WI38 (cell line): ENCODE results near the gene MYL4.
"Not testable (repeated sequence)": the region's sequence is repeated elsewhere in the genome, so short reads cannot be mapped to it uniquely, and the experiment has no call there.

Source experiments
- H3K4me3 ChIP-seq: 2 replicates; pipeline ENCODE4 v1.5.1; 2011; ENCODE audit warnings: low read depth, mild to moderate bottlenecking, control low read depth, low read length
- TF ChIP-seq, protein P1 (sequence below): IDR thresholded peaks from 2 replicates; pipeline ENCODE4 v1.5.1; 2012; ENCODE audit warnings: low read depth, mild to moderate bottlenecking, control low read depth, low read length

Gene MYL4

GRCh38 chr17:47218896-47219430, 9.8 kb downstream of the MYL4 start:
- H3K4me3 ChIP-seq, result no peak overlapping the region
- TF ChIP-seq, protein P1, sequence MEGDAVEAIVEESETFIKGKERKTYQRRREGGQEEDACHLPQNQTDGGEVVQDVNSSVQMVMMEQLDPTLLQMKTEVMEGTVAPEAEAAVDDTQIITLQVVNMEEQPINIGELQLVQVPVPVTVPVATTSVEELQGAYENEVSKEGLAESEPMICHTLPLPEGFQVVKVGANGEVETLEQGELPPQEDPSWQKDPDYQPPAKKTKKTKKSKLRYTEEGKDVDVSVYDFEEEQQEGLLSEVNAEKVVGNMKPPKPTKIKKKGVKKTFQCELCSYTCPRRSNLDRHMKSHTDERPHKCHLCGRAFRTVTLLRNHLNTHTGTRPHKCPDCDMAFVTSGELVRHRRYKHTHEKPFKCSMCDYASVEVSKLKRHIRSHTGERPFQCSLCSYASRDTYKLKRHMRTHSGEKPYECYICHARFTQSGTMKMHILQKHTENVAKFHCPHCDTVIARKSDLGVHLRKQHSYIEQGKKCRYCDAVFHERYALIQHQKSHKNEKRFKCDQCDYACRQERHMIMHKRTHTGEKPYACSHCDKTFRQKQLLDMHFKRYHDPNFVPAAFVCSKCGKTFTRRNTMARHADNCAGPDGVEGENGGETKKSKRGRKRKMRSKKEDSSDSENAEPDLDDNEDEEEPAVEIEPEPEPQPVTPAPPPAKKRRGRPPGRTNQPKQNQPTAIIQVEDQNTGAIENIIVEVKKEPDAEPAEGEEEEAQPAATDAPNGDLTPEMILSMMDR, result no peak

- TF ChIP-seq, protein P1, result no peak
- no peak overlapping the region for H3K4me3 ChIP-seq
These were observed 10.7 kb downstream of the MYL4 start for GRCh38 chr17:47219621-47220475.

DNA sequence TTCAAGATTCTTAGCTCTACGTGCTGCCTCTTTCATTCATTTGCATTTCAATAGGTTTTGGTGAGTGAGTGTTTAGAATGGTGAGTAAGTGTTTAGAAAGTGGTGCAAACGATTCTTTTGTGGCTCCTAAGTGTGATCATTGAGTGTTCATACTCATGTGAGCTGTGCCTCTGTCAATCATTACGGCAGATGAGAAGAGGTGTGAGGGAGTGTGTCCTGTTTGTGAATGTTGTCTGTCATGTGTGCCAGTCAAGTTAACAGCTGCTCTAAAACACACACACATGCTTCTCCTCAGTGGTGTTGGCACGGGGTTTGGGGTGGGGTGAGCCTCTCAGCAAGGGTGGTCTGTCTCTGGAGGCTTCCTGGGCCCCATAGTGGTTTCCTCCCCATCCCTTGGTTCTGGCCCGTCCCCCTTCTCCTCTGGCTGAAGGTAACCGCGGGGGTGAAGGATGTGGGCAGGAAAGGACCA, 11.4 kb downstream of the MYL4 start:
- H3K4me3 ChIP-seq, result no peak overlapping the region
- TF ChIP-seq, protein P1, result no peak

DNA sequence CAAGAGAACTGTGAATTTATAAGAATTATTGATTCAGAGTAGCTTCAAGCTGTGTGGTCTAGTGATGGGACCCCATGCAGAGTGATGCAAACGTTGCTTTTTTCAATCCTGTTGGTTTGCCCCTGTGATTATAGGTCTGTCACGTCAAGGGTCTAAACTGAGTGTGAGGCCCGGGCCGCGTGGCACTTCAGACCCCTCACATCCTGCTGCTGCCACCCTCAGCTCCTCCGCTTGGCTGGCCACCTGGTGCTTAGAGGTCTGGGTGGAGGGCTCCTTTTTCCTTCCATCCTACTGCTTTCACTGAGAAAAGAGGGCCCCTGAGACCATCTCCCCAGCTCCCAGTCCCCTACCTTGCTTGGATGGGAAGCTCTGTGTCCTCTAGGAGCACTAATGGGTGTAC, 12.0 kb downstream of the MYL4 start:
- no peak overlapping the region for H3K4me3 ChIP-seq
- TF ChIP-seq, protein P1, result no peak

DNA sequence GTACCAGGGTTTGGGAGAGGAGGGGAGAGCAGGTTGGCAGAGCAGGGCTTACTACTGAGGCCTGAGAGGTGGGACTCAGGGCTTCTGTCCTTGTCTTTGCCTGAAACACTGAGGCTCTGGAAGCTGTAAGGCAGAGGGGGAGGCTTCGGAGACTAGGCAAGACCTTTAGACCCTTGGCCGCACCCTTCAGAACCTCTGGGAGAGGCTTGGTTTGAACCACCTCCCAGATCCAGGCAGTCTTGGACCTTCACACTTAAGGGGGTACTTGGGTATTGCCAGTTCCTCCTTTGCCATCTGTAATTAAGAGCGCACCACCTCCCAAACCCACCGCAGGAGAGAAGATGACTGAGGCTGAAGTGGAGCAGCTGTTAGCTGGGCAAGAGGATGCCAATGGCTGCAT, 12.9 kb downstream of the MYL4 start:
- H3K4me3 ChIP-seq, result no peak overlapping the region
- TF ChIP-seq, protein P1, result no peak

DNA sequence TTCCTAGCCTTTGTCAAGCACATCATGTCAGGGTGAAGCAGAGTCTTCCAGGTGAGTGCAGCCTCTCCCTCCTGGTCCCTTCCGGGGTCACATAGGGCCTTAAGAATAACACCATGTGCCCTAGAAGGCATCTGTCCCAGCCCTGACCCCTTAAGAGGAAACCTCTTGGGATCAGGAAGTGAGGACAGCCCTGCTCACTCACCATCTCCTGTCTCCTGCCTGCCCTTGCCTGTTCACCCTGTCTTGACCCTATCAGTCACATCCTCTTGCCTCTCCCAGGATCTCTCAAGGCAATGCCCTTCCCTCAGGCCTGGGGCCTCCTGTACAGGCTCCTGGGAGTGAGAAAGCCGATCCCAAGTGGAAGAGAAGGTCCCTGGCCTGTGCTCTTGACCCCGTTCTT, 13.9 kb downstream of the MYL4 start:
- no peak overlapping the region for H3K4me3 ChIP-seq
- TF ChIP-seq, protein P1, result no peak

GRCh38 chr17:47223460-47223859, 14.3 kb downstream of the MYL4 start:
- TF ChIP-seq, protein P1, result no peak

GRCh38 chr17:47224077-47224476, 14.9 kb downstream of the MYL4 start:
- not testable (repeated sequence) for H3K4me3 ChIP-seq

More at GRCh38 chr17:47223460-47223859, 14.3 kb downstream of the MYL4 start:
- no peak overlapping the region for H3K4me3 ChIP-seq
